Activated effector memory CD4-positive, alpha-beta T cell treated with anti-CD3 and anti-CD28 coated beads, Interleukin-2, amount 50 U/mL, for 16 hours (primary cell): Measurements from ENCODE around the gene SETSIP.
"Not testable (repeated sequence)": the region's sequence is repeated elsewhere in the genome, so short reads cannot be mapped to it uniquely, and the experiment has no call there.

Experiments
- DNase-seq: peaks from one replicate; pipeline ENCODE4 v3.0.0-alpha.2; 2020

Gene SETSIP

DNA sequence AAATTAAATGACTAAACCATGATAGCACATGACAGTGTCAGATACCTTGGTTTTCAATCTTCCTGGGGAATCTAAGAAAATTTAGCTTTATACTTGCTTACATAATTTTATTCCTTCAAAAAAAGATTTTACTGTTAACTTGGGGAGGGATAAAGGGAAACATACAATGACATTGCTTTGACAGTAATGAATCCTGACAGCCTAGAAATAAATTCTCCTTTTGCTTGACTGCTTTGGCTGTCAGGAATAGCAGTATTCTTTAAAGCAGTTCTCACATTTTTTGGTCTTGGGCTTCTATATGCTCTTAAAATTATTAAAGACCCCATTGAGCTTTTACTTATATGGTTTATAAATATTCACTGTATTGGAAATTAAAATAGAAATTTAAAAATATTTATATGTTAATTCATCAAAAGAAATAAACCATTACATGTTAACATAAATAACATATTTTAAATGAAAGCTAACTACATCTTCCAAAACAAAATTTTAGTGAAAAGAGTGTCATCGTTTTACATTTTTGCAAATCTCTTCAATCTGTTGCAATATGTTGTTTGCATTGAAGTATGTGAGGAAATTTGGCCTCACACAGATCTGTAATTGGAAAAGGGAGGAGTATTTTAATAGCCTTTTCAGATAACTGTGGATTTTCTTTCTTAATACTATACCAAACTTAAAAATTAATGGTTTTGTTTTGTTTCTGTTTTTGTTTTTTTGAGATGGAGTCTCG lies 29.3 kb downstream of the SETSIP start:
- DNase-seq: no peak

DNA sequence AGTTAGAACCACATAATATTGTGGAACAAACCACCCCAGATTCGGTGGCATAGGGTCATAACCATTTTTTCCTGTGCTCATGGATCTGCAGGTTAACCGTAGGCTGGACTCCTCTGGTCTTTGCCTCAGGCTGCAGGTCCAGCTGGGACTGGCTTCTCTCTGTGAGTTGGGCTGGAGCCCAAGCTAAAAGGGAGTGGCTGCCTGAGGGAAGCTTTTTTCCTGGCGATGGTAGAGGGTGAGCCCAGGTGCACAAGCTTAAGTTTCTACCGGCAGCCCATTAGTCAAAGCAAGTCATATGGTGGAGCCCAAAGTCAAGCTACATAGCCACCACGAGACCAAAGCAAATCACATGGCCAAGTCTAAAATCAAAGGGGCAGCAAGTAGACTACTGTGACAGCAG lies 31.6 kb downstream of the SETSIP start:
- DNase-seq: no peak

DNA sequence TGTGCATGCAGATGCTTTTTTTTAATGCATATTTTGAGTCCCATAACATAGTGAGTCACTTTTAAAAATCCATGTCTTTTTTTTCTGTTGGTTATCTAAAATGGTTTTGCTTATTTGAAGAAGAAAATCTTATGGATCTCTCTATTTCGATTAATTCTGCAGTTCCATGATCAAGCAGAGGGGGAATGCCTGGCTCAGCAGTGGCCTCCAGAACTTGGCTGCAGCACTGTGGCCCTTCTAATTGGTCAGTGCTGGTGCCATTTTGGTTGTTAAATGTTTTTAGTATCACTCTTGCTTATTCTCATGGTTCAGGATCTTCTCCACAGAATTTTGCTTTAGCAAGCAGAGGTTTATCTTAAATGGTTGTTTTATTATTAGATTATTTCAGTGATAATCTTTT lies 34.2 kb downstream of the SETSIP start:
- no peak for DNase-seq

DNA sequence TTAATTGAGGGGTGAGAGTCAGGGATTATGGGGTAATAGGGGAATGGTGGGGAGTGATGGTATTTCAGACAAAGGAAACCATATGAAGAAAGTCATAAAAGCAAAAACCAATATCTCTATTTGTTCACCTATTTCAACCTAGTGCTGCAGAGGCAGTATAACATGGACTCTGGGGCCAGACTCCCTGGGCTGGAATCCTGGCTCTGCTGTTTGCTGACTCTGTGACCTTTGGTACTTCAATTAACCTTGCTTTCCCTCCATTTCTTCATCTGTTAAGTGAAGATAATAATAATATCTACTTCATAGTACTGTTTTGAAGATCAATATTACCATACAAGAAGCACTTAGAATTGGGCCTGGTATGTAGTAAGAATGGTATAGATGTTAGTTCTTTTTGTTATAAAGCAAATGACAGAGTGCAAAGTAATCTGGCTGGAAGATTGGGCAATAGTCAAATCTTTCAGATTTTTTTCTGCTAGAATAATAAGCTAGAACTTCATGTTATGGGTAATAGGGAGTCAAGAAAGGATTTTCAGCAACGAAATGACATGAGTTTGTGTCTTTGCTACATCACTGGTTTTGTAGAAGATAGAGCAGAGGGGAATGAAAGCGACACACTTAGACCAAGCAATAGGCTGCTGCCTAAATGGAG lies 36.4 kb downstream of the SETSIP start:
- no peak for DNase-seq

DNA sequence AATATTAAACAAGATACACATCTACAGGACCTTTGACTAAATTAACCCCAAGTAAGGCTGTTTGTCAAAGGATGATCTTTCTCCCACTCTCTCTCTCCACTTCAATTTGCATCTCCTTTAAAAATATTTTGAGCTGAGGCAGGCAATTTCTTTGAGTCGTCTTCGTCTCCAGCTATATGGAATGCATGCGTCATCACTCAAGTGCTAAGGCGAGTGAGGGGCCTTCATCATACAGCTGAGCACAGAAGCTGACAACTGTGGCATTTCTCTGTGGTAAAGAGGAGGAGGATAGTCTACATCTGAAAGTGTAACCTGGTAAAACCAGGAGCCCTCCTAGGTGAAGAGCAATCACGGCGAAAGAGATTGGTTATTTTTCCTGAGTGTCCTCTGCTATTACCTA lies 37.8 kb downstream of the SETSIP start:
- no peak for DNase-seq

DNA sequence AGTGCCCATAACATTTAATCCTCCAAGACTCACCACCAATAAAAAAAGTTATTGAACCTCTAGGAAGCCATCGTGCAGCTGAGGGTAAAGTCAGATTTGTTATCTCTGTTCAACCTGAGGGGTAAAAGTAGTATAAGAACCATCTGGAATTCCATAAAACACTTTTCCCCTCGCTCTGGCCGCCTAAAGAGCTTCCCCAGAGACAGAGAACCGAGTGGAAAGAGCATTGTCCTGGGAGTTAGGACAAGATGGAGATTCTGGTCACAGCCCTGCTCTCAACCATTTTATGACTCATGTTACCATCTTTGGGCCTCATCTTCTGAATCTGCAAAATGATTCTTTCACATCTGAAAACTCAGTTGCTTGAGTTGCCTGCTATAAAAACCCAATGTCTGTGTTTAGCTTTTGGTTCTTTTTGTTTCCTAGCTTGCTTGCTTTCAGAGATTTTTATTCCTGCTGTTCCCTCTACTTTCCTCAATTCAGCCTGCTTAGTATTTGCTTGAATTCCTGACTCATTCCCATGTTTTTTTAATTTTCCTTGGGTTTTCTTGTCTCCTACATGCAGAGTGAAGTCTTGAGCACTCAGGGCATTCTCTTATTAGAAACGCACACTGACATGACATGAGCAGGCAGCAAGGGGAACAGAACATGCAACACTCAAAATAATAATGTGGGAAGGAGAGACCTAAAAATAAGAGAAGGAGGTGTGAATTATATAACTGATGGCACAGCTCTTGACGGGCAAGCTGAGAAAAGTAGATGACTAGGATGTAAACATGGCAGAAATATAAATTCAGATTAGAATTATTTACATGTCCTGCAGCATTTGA lies 43.7 kb downstream of the SETSIP start:
- DNase-seq: no peak

DNA sequence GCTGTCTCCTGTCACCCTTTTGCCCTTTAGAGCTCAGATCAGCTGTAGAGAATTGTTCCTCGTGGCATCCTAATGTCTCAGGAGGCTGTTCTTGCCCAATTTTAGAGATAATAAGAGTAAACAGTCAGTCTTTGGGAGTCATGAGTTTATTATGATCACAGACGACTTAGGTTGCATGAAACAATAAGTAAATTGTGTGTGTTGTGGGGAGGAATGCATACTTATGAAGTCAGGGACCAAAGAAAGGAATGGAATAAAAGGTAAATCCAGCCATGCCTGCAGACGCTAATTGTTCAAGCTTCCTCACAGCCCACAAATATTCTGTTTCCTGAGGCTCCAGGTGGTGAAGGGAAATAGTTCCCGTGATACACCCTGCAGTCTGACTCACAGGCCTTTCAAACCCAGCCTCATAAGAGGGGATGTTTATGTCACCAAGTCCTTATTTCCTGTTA lies 44.5 kb downstream of the SETSIP start:
- no peak for DNase-seq

DNA sequence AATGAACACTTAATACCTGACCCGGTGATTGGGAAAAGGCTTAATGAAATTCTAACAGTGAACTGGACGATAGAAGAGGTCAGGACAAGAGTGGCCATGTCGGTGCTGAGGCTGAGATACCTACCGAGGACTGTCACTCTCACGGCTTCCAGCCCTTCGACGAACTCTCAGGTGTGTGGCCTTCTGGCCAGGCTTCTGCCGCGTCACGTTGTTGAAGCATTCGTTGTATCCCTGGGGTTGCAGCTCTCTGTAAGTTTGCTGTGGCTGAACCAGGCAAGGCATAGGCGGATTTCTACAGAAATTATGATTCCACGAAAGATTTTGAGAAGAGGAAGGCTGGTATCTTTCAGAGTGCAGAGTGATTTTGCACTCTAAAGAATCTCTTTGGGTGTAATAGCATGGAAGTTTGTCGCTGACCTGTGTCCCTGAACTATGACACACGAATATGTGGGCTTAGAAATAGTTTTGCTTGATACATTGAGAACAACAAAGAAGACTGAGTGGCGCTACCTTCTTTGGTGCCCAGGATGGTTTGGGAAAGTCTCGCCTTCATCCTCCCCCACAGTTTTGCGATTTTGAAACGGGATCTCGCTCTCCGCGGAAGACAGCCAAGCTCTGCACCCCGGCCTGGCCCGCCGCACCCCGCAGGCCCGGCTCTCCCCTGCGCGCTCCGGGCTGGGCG lies 45.8 kb downstream of the SETSIP start:
- no peak for DNase-seq

DNA sequence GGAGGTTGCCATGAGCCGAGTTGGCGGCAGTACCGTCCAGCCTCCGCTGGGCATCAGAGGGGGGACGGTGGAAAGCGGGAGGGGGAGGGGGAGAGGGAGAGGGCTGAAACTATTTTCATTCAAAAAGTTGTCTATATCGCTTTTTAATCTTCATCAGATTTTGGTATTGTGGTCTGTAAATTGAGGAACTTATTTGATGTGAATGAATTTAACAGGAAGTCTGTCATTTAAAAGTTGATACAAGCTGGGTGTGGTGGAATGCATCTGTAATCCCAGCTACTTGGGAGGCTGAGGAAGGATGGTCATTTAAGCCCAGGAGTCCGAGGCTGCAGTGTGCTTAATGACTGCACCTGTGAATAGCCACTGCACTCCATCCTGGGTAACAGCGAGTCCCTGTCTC lies 48.4 kb downstream of the SETSIP start:
- no peak for DNase-seq

DNA sequence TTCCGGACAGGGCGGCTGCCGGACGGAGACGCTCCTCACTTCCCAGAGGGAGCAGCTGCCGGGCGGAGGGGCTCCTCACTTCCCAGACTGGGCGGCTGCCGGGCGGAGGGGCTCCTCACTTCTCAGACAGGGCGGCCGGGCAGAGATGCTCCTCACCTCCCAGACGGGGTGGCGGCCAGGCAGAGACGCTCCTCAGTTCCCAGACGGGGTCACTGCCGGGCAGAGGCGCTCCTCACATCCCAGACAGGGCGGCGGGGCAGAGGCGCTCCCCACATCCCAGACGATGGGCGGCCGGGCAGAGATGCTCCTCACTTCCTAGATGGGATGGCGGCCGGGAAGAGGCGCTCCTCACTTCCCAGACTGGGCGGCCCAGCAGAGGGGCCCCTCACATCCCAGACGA lies 49.2 kb downstream of the SETSIP start:
- not testable (repeated sequence) for DNase-seq
